ENCODE results near the gene METRNL.
"Not testable (repeated sequence)": the region's sequence is repeated elsewhere in the genome, so short reads cannot be mapped to it uniquely, and the experiment has no call there.

The METRNL gene, protein sequence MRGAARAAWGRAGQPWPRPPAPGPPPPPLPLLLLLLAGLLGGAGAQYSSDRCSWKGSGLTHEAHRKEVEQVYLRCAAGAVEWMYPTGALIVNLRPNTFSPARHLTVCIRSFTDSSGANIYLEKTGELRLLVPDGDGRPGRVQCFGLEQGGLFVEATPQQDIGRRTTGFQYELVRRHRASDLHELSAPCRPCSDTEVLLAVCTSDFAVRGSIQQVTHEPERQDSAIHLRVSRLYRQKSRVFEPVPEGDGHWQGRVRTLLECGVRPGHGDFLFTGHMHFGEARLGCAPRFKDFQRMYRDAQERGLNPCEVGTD

GRCh38 chr17:83079352-83079747 is at the start of gene METRNL:
TSS of gene METRNL (plus strand) at chr17:83079609. CDS start at chr17:83079816, 207 bp downstream.
- DNase-seq (ENCODE audit: low spot score), result peak; percentile 92

- DNase-seq (ENCODE audit: low spot score), result peak; percentile 46
These were observed 49.0 kb upstream of the METRNL start for GRCh38 chr17:83030432-83030831.

DNA sequence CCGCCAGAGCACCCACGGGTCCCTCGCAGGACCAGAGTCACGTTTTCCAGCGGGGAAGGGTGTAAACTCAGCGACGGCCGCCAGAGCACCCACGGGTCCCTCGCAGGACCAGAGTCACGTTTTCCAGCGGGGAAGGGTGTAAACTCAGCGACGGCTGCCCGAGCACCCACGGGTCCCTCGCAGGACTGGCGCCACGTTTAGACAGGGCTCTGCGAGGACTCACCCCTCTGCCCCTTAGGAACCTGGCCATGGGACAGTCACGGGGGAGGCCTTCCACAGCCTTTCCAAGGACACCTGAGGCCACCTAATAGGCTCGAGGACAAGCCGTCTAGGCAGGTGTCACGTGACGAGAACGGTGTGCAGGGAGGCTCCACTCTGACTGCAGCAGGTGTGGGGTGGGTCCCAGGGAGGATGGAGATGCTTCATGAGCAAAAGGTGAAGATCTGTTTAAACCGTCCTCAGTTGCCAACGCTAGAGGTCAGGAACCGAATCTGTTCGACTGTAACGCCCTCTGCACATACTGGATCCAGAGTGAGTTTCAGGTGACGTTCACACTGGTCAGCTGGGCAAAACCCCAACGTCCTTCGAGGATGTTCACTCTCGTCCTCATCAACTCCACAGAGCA is 48.0 kb upstream of the METRNL start:
- peak; percentile 39 for DNase-seq (ENCODE audit: low spot score)

GRCh38 chr17:83031946-83032451 is 47.4 kb upstream of the METRNL start:
- DNase-seq (ENCODE audit: low spot score), result not testable (repeated sequence)

- peak; percentile 33 for DNase-seq (ENCODE audit: low spot score)
These were observed 46.6 kb upstream of the METRNL start for GRCh38 chr17:83032781-83033180.

GRCh38 chr17:83034525-83034924 is 44.9 kb upstream of the METRNL start:
- peak; percentile 34 for DNase-seq (ENCODE audit: low spot score)

DNA sequence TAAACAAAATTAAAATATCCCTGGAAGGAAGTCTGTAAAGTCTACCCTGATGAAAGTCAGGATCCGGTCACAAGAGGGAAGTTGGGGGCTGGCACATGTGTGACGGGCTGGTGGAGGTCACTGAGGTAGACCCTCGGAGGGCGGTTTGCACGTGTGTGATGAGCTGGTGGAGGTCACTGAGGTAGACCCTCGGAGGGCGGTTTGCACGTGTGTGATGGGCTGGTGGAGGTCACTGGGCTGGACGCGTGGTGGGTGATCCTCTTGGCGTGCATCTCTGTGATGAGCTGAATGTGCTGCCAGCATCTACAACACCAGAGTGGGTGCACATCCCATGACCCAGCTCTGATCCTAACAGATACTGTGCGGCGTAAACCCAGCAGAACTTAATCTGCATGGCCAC is 43.7 kb upstream of the METRNL start:
- DNase-seq (ENCODE audit: low spot score), result peak; percentile 36

DNA sequence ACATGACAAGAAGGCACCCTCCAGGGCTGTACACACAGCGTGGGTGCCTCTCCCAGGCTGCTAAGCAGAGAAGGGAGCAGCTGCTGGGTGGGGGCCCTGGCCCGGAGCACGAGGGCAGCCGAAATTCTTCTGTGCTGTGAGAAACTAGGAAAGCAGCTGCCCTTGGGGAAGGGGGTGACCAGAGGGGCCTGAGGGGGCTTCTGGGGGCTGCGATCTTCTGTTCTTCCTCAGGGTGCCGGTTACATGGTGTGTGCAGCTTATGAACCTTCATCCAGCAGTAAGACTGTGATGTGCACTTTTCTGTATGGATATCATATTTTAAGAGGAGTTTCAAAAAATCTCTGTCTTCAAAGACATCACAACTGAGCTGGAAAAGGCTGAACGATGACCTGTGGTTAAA is 43.2 kb upstream of the METRNL start:
- DNase-seq (ENCODE audit: low spot score), result peak; percentile 36

DNA sequence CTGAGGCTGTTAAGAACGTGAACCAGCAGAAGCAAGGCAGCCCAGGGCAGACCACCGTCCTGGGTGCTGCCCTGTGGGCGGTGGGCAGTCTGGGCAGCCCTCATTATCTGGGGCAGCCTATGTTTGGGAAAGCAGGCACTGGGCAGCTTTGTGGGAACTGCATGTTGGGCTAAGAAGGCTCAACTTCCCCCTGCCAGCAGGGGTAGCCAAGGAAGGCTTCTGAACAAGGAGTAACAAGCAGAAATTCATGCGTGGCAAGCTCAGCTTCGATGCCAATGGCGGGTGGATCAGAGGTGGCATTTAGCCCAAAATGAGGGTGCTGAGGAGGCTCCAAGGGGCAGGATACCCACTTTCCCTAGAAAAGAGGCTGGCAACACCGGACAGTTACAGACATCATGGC is 42.7 kb upstream of the METRNL start:
- DNase-seq (ENCODE audit: low spot score), result no peak

- DNase-seq (ENCODE audit: low spot score), result peak; percentile 58
These were observed 42.1 kb upstream of the METRNL start for GRCh38 chr17:83037084-83037873.

GRCh38 chr17:83037874-83038165 is 41.6 kb upstream of the METRNL start:
- no peak for DNase-seq (ENCODE audit: low spot score)

GRCh38 chr17:83038983-83039382 is 40.4 kb upstream of the METRNL start:
- not testable (repeated sequence) for DNase-seq (ENCODE audit: low spot score)

GRCh38 chr17:83041305-83041704 is 38.1 kb upstream of the METRNL start:
- no peak for DNase-seq (ENCODE audit: low spot score)

- no peak for DNase-seq (ENCODE audit: low spot score)
These were observed 36.8 kb upstream of the METRNL start for GRCh38 chr17:83042522-83043158.

- not testable (repeated sequence) for DNase-seq (ENCODE audit: low spot score)
These were observed 34.9 kb upstream of the METRNL start for GRCh38 chr17:83044479-83044878.

DNA sequence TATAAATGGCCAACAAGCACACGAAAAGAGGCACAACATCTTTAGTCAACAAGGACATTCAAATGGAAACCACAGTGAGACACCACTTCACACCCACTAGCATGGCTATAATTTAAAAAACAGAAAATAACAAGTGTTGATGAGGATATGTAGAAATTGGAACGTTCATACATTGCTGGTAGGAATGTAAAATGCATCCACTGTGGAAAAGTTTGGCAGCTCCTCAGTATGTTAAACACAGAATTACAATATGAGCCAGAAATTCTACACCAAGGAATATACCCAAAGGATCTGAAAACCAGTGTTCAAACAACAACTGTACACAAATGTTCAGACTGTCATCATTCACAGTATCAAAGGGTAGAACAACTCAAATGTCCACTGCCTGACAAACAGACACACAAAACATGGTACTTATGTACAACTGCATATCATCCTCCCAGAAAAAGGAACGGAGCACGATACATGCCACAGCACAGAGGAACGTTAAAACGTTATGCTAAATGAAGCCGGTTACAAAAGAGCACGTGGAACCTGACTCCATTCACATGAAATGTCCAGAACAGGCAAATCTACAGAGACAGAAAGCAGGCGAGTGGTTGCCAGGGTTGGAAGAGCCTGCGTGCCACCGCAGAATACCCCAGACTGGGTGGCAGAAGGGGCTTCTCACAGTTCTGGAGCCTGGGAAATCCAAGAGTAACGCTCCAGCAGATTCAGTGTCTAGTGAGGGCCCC is 32.8 kb upstream of the METRNL start:
- no peak for DNase-seq (ENCODE audit: low spot score)

DNA sequence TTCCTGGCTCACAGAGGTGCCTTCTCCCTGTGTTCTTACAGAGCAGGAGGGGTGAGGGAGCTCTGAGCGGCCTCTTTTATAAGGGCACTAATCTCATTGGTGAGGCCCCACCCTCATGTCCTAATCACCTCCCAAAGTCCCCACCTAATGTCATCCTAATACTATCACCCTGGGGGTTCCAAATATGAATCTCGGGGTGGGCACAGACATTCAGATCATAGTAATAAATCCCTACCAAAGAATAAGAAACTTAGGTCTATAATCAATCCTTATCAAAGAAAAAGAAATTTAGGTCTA is 32.3 kb upstream of the METRNL start:
- DNase-seq (ENCODE audit: low spot score), result no peak

DNA sequence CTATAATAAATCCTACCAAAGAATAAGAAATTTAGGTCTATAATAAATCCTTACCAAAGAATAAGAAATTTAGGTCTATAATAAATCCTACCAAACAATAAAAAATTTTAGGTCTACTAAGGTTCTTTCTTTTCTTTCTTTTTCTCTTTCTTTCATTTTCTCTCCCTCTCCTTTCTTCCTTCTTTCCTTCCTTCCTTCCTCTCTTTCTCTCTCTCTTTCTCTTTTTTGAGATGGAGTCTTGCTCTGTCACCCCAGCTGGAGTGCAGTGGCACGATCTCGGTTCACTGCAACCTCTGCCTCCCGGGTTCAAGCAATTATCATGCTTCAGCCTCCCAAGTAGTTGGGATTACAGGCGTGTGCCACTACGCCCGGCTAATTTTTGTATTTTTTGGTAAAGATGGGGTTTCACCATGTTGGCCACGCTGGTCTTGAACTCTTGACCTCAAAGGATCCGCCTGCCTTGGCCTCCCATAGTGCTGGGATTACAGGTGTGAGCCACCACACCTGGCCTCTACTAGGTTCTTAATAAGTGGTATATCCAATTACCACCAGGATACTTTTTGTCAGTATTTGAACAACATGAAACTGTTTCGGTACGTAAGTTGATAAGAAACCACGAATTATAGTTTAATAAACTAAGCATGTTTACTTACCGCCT is 31.5 kb upstream of the METRNL start:
- not testable (repeated sequence) for DNase-seq (ENCODE audit: low spot score)

GRCh38 chr17:83050651-83051395 is 28.6 kb upstream of the METRNL start:
- peak; percentile 50 for DNase-seq (ENCODE audit: low spot score)

DNA sequence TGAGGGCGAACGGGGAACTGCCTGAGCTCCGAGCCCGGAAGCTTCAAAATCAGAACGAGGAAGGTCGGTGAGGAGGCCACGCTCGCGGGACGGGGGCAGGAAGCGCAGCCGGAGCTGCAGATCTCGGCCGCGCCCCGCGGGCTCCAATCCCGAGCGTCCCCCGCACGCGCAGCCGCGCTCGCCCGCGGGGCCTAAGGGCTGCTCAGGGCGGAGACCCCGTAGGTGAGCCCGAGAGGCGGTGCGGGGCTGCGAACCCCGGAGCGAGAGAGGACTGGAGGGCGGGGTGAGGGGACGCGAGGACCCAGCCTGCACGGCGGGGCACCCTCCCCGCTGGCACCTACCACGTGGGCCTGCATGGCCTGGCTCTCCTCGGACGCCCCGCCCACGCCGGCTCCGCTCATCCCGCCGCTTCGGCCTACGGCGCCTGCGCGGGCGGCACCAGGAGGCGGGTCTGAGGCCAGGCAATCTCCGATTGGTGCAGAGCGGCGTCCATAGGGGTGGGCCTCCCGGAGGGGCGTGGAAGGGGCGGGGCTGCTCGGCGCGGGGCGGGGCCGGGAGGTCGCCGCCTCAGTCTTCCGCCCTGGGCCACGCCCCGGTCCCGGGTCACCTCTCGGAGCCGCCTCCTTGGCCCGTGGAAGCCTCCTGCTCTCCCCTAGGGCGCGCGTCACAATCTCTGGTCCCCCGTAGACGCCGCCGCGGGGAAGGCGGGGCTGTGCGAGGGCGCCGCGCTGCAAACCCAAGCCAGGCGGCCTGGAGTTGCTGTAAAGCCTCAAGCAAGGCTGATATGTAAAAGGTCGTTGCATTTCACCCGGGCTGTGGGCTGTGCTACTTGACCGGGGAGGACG is 27.8 kb upstream of the METRNL start:
- DNase-seq (ENCODE audit: low spot score), result peak; percentile 100
